Measurements from ENCODE around the gene PLIN1. TPM values are rescaled to one million over a fixed set of nuclear protein-coding genes. Genes with fewer than 3 reads are reported as not detected.

PLIN1 gene
- total and polyA plus RNA-seq, 10 of the 15 experiments (the other 5 are each of a cell fraction or from before 2014, with no cell fraction given): 0.05 to 0.13 (median 0.09) TPM; not detected in 6

DNA sequence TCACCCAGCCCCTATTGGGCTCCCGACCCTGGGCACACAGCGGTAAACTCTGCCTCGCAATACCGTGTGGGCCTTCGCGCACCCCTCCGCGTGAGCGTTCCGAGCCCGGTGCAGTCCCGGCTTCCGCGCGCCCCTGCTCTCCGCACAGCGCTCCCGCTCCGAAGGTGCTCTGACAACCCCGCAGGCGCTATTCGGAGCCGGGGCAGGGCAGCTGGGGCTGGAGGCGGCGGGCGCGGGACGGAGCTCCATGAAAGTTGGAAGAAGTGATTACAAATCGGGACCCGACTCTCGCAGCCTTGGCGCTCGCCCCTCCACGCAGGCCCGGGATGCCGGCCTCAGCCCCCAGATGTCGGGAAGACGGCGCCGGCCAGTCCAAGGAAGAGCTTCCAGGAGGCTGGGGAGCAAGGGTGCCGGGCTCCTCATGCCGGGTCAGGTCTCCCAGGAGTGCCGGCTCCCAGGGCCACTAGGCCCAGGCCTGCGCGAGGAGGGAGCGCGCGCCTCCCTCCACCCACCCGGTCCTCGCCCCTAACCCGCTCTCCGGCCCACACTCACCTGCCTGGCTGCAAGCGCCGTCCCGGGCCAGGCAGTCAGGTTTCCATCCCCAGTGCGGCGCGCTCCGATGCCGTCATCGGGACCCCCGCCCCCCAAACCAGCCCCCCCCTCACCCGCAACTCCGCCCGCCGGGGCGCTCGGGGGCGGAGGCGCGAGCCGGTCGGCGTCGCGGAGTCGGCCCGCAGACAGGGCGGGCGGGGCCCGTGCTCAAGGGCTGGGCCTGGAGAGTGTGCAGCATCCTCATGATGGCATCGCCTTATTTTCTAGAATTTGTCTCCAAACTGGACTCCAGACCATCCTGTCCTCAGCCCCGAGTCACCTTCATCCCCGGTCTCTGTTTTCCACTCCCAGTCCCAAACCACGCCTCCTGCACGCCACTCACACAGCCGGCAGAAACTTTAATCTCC, 24.0 kb downstream of the PLIN1 start, which contains the start of gene KIF7 (continued):
- TF ChIP-seq, protein P1, sequence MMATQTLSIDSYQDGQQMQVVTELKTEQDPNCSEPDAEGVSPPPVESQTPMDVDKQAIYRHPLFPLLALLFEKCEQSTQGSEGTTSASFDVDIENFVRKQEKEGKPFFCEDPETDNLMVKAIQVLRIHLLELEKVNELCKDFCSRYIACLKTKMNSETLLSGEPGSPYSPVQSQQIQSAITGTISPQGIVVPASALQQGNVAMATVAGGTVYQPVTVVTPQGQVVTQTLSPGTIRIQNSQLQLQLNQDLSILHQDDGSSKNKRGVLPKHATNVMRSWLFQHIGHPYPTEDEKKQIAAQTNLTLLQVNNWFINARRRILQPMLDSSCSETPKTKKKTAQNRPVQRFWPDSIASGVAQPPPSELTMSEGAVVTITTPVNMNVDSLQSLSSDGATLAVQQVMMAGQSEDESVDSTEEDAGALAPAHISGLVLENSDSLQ (IDR thresholded peaks at IDR 0.05): peak; percentile 60; the same call in 1 of the 2 replicates
- no peak for TF ChIP-seq IKZF2 (IDR thresholded peaks at IDR 0.05)

DNA sequence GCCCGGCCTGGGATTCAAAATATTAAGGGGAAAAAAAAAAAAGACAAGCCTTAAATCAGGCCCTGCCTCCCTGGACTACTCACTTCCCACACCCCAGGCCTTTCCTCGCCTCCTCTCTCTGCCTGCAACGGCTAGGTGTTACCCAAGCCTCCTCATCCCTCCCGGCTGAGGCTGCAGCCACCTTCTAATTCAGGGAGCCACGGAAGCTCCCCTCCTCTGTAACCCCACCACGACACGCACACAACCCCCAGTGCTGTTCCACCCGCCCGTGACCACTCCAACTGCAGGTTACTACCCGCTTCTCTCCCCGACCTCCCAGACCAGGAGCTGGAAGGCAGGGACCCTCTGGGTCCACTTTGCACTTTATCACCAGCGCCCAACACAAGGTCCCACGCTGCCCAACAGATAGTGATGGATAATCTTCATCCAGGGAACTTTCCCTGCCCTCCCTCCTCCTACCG, 24.8 kb downstream of the PLIN1 start:
- no peak overlapping the region; the same call in 1 of the 2 replicates for H2AFZ ChIP-seq (ENCODE audit: control insufficient read depth, low read depth, low read length)
- ChIA-PET RAD21 (ENCODE audit: unreplicated experiment) (no interaction called here), SMC1A (ENCODE audit: uncharacterized antibody, unreplicated experiment) (no interaction called here), CTCF (no interaction called here), POLR2A (no interaction called here)
- FAIRE-seq (no peak), ATAC-seq (no peak), DNase-seq (ENCODE audit: low read depth, low spot score) (no peak)
- no TSS peak for BruUV-seq (replicated peaks)
- no peaks in the 10 kb centered on the region for H3K79me2 ChIP-seq (ENCODE audit: control insufficient read depth, insufficient read depth, low read length)
- no peaks in the 10 kb centered on the region for H4K20me1 ChIP-seq (ENCODE audit: control insufficient read depth, insufficient read depth)
- no peaks in the 10 kb centered on the region for H3K4me1 ChIP-seq (ENCODE audit: control insufficient read depth, insufficient read depth, low read length)
- H3K27ac ChIP-seq (ENCODE audit: control insufficient read depth, insufficient read depth): no peak overlapping the region
- H3K4me3 ChIP-seq: peak overlapping the region; percentile 32; the same call in 1 of the 2 replicates
- H3K9me3 ChIP-seq (replicated peaks; ENCODE audit: control insufficient read depth, insufficient read depth, low read length): no peaks in the 10 kb centered on the region
- TF ChIP-seq, protein P2, sequence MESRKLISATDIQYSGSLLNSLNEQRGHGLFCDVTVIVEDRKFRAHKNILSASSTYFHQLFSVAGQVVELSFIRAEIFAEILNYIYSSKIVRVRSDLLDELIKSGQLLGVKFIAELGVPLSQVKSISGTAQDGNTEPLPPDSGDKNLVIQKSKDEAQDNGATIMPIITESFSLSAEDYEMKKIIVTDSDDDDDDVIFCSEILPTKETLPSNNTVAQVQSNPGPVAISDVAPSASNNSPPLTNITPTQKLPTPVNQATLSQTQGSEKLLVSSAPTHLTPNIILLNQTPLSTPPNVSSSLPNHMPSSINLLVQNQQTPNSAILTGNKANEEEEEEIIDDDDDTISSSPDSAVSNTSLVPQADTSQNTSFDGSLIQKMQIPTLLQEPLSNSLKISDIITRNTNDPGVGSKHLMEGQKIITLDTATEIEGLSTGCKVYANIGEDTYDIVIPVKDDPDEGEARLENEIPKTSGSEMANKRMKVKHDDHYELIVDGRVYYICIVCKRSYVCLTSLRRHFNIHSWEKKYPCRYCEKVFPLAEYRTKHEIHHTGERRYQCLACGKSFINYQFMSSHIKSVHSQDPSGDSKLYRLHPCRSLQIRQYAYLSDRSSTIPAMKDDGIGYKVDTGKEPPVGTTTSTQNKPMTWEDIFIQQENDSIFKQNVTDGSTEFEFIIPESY (IDR thresholded peaks at IDR 0.05): no peak
- intact Hi-C loops (cut with micrococcal nuclease; ENCODE audit: unreplicated experiment) (no loop called here), in situ Hi-C loops (cut with MboI) (no loop called here)
- 40% methylated on average over 13 of the region's 14 CpGs for WGBS (ENCODE audit: insufficient coverage, insufficient replicate concordance, low lambda C conversion rate, missing lambda C conversion rate)
- H3K36me3 ChIP-seq (ENCODE audit: control insufficient read depth in 2 of 2, insufficient read depth in 2 of 2, low read length in 1 of 2): no peaks in the 10 kb centered on the region
- H3K9ac ChIP-seq (ENCODE audit: control insufficient read depth, insufficient read depth, low read length): peak overlapping the region; percentile 38; the same call in 1 of the 2 replicates
- H3K27me3 ChIP-seq (replicated peaks in 1 of 2; ENCODE audit: control insufficient read depth in 2 of 2, insufficient read depth in 2 of 2, low read length in 1 of 2): peaks cover 0 to 8% of the 10 kb centered on the region in 2 experiments; a peak in 3 of 4 replicates
- peak overlapping the region; percentile 68 for H3K4me2 ChIP-seq (ENCODE audit: control insufficient read depth, insufficient read depth)
